ENCODE measurements around the gene CADPS2. TPM values are rescaled to one million over a fixed set of nuclear protein-coding genes. Genes with fewer than 3 reads are reported as not detected.

The CADPS2 gene
- total RNA-seq, 1 donor from 2014 or later, result 4.4 TPM

- H3K4me3 ChIP-seq (ENCODE audit: low read depth, low read length), result no peak overlapping the region
- no peak for DNase-seq (ENCODE audit: low read depth)
- TF ChIP-seq CTCF (conservative IDR thresholded peaks at IDR 0.05; ENCODE audit: low read depth, low read length), result no peak
Measured at GRCh38 chr7:122626785-122627184, 259.5 kb downstream of the CADPS2 start.

DNA sequence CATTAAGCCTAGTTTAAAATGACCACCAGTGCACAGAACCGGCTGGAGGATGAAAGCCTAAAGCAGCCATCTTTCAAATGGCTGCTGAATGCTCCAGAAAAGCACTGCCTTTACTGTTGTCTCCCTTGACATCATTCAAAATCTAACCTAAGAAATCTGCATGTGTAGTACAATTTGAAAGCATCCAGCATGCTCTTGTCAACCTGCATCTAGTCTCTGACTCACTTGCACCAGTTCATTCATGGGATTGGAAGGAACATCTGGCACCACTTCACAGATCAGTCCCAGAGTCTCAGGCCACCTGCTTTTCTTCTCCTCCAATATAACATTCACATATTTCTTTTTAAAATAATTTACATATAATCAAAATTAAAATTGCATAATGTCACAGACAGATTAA, 263.6 kb downstream of the CADPS2 start:
- DNase-seq (ENCODE audit: low read depth), result no peak
- no peak overlapping the region for H3K4me3 ChIP-seq (ENCODE audit: low read depth, low read length)
- no peak for TF ChIP-seq CTCF (conservative IDR thresholded peaks at IDR 0.05; ENCODE audit: low read depth, low read length)

- no peak for DNase-seq (ENCODE audit: low read depth)
- TF ChIP-seq CTCF (conservative IDR thresholded peaks at IDR 0.05; ENCODE audit: low read depth, low read length), result no peak
- H3K4me3 ChIP-seq (ENCODE audit: low read depth, low read length), result no peak overlapping the region
Measured at GRCh38 chr7:122619664-122620063, 266.6 kb downstream of the CADPS2 start.

- no peak for DNase-seq (ENCODE audit: low read depth)
- no peak overlapping the region for H3K4me3 ChIP-seq (ENCODE audit: low read depth, low read length)
- no peak for TF ChIP-seq CTCF (conservative IDR thresholded peaks at IDR 0.05; ENCODE audit: low read depth, low read length)
Measured at GRCh38 chr7:122618585-122619189, 267.6 kb downstream of the CADPS2 start.

DNA sequence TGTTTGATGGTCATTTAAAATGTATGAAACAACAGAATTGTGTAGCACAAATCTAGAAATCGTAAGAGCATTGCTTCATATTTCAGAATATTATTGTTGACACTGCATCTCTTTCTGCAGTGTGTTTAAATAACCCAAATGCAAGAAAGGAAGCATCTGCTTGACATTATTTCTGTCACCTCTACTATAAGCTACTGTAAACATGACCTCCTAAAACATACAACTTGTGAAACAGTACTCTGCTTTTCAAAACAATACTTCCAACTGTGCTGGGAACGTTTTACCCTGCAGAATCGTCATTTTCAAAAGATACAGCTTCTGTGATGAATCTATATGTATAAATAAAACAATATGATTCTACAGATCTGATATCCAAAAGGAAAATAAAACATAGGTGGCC, 269.3 kb downstream of the CADPS2 start:
- no peak for TF ChIP-seq CTCF (conservative IDR thresholded peaks at IDR 0.05; ENCODE audit: low read depth, low read length)
- no peak overlapping the region for H3K4me3 ChIP-seq (ENCODE audit: low read depth, low read length)
- no peak for DNase-seq (ENCODE audit: low read depth)

DNA sequence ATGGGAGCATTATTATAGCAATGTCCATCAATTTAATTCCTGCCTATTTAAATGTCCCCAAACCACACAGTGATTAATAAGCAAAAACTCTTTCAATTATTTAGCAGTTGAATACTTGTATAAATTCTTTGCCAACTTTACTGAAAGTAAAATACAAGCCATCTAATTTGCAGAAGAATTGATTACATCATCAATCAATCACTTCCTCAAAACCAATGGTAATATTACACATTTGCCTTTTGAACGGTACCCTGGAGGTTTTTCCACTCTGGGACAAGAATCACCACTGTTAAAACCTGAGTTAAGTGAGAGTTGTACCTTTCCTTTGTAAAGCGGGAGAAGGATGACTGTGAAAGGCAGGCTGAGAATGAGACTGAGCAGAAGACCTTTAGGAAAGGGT, 280.3 kb downstream of the CADPS2 start:
- no peak for DNase-seq (ENCODE audit: low read depth)
- no peak overlapping the region for H3K4me3 ChIP-seq (ENCODE audit: low read depth, low read length)
- no peak for TF ChIP-seq CTCF (conservative IDR thresholded peaks at IDR 0.05; ENCODE audit: low read depth, low read length)

- DNase-seq (ENCODE audit: low read depth), result no peak
- TF ChIP-seq CTCF (conservative IDR thresholded peaks at IDR 0.05; ENCODE audit: low read depth, low read length), result no peak
- no peak overlapping the region for H3K4me3 ChIP-seq (ENCODE audit: low read depth, low read length)
Measured at GRCh38 chr7:122604251-122604650, 282.0 kb downstream of the CADPS2 start.

All from epithelial cell of proximal tubule (primary cell).